HG02763 (cell line): Measurements from ENCODE around the gene SNAPC5.
"Not testable (repeated sequence)": the region's sequence is repeated elsewhere in the genome, so short reads cannot be mapped to it uniquely, and the experiment has no call there.

Experiments used
- ATAC-seq: cut with Tn5 transposase; IDR thresholded peaks from one replicate; pipeline ENCODE4 v1.9.1; 2021; ENCODE audit warnings: mild to moderate bottlenecking, moderate library complexity; ENCODE audit not compliant: unreplicated experiment

The SNAPC5 gene

GRCh38 chr15:66497502-66498455 is at the start of gene SNAPC5:
SNAPC5 (minus strand) TSS chr15:66497762; CDS start chr15:66497731, 31 bp downstream.
- peak; percentile 87 for ATAC-seq

DNA sequence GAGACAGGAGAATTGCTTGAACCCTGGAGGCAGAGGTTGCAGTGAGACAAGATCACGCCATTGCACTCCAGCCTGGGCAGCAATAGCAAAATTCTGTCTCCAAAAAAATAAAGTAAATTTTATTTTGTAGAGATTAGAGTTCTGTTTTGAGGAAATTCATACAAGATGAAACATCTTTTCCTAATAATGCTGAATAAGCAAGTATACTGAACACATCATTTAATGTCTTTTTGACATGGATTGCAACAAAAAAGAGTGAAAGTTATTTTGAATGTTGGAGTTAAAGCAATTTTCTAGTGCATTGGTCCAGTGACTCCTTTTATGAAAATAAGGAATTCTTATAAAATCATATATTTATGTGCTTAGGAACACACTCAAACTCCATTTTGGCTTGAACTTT is 47.7 kb upstream of the SNAPC5 start:
- ATAC-seq, result no peak

DNA sequence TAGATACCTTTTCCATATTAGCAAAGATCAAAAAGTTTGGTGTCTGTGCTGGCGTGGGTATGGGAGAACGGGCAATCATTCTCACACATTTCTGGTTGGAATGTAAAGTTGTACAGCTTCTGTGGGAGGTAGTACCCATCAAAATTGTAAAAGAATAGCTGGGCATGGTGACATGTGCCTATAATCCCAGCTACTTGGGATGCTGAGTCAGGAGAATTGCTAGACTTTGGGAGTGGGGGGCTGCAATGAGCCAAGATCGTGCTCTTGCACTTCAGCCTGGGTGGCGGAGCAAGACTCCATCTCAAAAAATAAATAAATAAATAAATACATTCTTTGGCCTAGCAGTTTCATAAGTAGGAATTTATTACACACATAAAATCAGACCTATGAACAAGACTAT is 45.3 kb upstream of the SNAPC5 start:
- ATAC-seq, result no peak

GRCh38 chr15:66535056-66535455 is 37.5 kb upstream of the SNAPC5 start:
- no peak for ATAC-seq

DNA sequence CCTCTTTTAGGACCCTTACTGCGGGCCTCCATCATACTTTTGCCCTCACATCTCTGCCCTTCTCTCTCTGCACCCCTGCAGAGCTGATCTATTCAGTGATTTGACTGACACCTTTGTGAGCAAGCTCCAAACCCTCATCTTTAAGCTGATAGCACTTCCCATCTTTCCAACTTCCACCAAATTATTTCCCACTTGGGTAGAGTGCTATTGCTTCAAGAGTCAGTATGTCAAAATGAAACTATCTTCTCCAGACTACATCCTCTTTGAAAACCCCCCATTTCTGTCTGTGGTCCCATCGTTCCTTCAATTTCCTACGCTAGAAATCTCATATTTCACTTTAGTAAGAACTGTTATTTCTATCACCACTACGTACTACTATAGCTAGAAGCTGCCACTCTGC is 27.3 kb upstream of the SNAPC5 start:
- no peak for ATAC-seq

DNA sequence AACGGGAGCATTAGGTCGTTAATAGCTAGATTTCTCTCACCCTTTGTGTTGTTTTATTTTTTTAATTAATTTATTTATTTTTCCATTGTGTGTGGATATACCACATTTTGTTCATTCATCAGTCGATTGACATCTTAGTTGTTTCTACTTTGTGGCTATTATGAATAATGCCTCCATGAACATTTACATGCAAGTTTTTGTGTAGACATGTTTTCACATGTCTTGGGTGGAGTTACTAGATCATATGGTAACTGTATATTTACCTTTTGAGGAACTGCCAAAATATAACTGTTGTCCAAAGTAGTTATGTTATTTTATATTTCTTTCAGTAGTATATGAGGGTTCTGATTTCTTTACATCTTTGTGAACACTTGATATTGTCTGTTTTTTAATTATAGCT is 26.4 kb upstream of the SNAPC5 start:
- no peak for ATAC-seq

GRCh38 chr15:66515901-66516322 is 18.4 kb upstream of the SNAPC5 start:
- ATAC-seq, result no peak

DNA sequence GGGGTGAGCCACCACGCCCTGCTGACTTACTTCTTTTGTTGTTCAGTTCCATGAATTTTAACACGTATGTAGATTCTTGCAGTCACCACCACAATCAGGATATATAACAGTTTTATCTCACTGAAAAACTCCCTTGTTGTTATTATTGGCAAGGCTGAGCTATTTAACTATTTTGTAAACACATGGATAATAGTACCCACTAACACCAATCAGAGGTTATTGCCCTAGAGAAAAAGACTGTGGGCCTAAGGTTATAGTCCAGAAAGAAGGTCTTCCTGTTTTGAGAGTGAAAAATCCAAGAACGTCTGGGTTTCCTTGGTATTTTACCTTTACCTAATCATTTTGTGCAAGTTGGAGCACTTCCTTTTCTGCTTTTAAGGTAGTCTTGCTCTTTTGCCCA is 17.0 kb upstream of the SNAPC5 start:
- no peak for ATAC-seq

DNA sequence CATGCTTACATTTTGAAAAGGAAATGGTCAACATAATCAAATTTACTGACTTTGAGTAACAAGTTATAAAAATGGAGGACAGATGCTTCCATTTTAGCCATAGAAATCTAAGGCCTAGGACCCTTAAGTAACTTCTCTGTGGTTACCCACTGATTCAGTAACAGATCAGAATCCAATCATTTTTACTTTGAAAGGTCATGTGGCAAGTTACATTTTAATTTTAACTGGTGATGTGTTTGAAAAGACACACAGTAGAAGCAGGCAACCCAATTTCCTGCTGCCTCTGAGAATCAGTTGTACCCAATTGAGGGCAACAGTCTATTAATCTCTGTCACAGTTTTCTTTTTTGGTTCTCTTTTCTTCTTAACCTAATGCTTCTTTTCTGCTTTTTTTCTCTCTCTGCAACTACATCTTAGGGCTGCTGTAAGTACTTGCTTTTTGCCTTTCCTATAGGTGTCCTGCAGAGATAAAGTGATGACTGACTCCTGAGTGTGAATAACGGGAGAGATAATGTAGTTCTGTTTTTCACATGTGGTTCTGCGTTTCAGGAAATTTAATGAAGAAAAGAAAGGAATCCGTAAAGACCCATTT is 10.8 kb upstream of the SNAPC5 start:
- no peak for ATAC-seq

DNA sequence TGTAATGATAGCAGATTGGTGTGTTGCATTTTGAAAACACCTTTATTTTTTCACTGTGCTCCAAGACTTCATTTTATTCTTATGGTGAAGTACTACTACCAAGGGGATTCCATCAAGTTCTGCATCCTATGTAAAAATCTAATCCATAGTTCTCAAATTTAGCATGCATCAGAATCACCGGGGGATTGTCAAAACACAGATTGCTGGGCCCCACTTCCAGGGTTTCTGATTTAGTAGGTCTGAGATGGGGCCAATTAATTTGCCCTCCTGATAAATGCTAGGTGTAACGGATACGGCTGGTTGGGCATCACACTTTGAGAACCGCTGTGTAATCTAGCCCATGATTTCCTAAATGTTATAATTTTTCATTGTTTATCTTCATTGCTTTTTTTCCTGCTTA is 8.3 kb upstream of the SNAPC5 start:
- no peak for ATAC-seq

DNA sequence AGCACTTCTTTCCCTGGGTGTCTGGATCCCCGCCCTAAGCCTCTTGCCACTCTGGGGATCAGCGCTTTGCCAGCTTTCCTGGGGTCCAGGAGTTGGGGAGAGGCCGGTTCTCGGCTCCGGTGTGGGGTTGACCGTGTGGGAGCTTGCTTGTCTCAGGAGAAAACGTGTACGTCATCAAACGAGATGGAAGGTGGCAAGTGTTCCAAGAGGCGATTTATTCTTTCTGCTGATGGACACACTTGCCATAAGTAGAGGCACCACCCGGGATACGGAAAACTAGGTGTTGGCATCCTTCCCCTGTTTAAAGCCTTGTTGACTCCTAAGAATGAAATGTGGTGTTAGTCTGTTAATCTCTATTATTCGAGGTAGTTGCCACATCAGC is 7.9 kb upstream of the SNAPC5 start:
- ATAC-seq, result no peak

- ATAC-seq, result peak; percentile 82
Observed at GRCh38 chr15:66504563-66505429, 7.2 kb upstream of the SNAPC5 start, which contains the start of the genes RPL4 and ZWILCH. RPL4 (minus strand) TSS chr15:66504855; CDS start chr15:66504790, 65 bp downstream. ZWILCH (plus strand) TSS chr15:66505326; CDS start chr15:66505339, 13 bp downstream.

GRCh38 chr15:66503780-66504562 is 6.4 kb upstream of the SNAPC5 start:
- no peak for ATAC-seq

DNA sequence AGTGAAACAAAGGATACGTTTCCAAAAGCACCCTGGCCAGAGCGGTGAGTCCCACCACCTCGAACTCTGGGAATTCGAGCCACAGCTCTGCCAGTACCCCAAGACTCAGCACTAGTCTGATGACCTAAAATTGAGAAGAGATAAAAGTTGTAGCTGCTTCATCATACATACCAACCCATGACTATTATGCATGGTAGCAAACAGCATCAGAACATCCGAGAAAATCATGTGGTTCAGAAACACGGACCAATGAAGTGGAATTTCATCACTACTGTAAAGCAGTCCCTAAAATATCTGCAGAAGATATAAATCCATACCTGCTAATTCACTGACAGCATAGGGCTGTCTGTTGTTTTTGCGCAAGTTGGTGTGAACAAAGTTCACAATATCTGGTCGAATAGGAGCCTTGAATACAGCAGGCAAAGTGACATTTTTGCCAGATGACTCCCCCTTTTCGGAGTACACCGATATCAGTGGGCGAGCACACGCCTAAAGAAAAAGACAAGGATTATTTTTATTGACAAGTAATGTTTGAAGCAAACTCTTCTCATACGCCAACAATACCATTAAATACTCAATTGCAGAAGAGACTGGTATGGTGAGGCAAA is 5.6 kb upstream of the SNAPC5 start:
- ATAC-seq, result not testable (repeated sequence)

DNA sequence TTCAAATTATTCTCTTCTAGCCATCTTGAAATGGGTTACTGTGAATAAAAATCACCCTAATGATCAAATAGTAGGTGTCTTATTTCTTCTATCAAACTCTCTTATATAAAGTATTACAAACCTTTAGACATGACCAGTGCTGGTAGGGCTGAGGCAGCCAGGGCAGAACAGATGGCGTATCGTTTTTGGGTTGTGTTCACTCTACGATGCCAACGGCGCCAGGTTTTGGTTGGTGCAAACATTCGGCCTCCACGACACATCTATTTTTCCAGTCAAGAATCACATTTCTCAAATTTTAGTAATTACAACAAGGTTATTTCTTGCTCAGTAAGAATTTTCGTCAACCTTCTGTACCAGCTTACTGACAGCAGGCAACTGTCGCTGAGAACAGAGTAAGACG is 4.9 kb upstream of the SNAPC5 start:
- ATAC-seq, result no peak

DNA sequence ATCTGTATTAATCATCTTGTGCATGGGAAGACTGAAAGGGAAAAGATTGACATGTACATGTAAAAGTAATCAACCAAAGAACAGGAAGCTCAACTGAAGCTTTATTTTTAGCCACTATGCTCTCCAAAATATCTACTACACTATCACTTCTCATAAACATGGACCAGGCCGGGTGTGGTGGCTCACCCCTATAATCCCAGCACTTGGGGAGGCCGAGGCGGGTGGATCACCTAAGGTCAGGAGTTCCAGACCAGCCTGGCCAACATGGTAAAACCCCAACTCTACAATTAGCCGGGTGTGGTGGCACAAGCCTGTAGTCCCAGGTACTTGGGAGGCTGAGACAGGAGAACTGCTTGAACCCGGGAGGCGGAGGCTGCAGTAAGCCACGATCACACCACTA is 2.8 kb upstream of the SNAPC5 start:
- ATAC-seq, result not testable (repeated sequence)

- ATAC-seq, result no peak
Observed at GRCh38 chr15:66498501-66499386, 1.2 kb upstream of the SNAPC5 start.

- ATAC-seq, result peak; percentile 2
Observed at GRCh38 chr15:66496951-66497501, 536 bp downstream of the SNAPC5 start.

DNA sequence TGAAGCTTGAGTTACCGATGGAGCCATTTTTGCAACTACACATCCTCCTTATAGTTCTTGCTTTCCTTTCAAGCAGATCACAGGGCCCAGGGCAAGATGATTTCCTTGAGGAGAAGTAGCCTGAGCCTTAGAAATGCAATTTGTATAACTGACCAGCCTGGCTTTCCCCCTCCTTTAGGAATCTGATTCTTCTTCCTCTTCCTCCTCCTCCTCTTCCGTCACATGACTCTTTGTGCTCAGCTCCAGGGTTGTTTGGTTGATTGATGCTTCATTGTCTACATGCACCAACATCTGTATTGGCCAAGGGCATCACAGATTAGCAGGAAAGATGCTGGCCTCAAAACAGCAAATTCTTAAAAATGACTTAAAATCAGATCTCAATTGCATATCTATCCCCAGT is 3.3 kb downstream of the SNAPC5 start:
- no peak for ATAC-seq
